Fibroblast of skin of right quadriceps (primary cell): ENCODE results near the gene DNAJC6.
"Not testable (repeated sequence)": the region's sequence is repeated elsewhere in the genome, so short reads cannot be mapped to it uniquely, and the experiment has no call there.

ENCODE experiments used
- DNase-seq: peaks from one replicate; pipeline ENCODE4 v3.0.0-alpha.2; 2013

Gene DNAJC6

GRCh38 chr1:65434760-65435159, 125.4 kb downstream of the DNAJC6 start:
- no peak for DNase-seq

GRCh38 chr1:65435987-65436386, 126.6 kb downstream of the DNAJC6 start:
- DNase-seq = peak; percentile 79

- no peak for DNase-seq
Measured at GRCh38 chr1:65437616-65438015, 128.3 kb downstream of the DNAJC6 start.

- DNase-seq = no peak
Measured at GRCh38 chr1:65440322-65440900, 131.1 kb downstream of the DNAJC6 start.

GRCh38 chr1:65440915-65441314, 131.6 kb downstream of the DNAJC6 start:
- peak; percentile 83 for DNase-seq

GRCh38 chr1:65441464-65441863, 132.1 kb downstream of the DNAJC6 start:
- no peak for DNase-seq

GRCh38 chr1:65442442-65442841, 133.1 kb downstream of the DNAJC6 start:
- DNase-seq = no peak

- no peak for DNase-seq
Measured at GRCh38 chr1:65443647-65444046, 134.3 kb downstream of the DNAJC6 start.

GRCh38 chr1:65444128-65444640, 134.8 kb downstream of the DNAJC6 start:
- DNase-seq = no peak

GRCh38 chr1:65445837-65446236, 136.5 kb downstream of the DNAJC6 start:
- DNase-seq = no peak

- DNase-seq = no peak
Measured at GRCh38 chr1:65449214-65449823, 140.0 kb downstream of the DNAJC6 start.

- DNase-seq = not testable (repeated sequence)
Measured at GRCh38 chr1:65455678-65456077, 146.3 kb downstream of the DNAJC6 start.

GRCh38 chr1:65456481-65456880, 147.1 kb downstream of the DNAJC6 start:
- DNase-seq = no peak

- no peak for DNase-seq
Measured at GRCh38 chr1:65457868-65458267, 148.5 kb downstream of the DNAJC6 start.

- no peak for DNase-seq
Measured at GRCh38 chr1:65458730-65459396, 149.5 kb downstream of the DNAJC6 start.

GRCh38 chr1:65459397-65459768, 150.0 kb downstream of the DNAJC6 start:
- peak; percentile 29 for DNase-seq
